Ovary (tissue), 3 donors: ENCODE results near the gene SH3BGRL2.

ENCODE experiments used
- CTCF ChIP-seq, 3 donors: fragments of 450-650 bp in 2 of 3; fragments of 200-600 bp in 1 of 3; IDR thresholded peaks; one replicate each; pipeline versions ENCODE4 v1.5.1 to v1.8.0; 2016 to 2022; ENCODE audit warnings: antibody characterized with exemption in 3 of 3, mild to moderate bottlenecking in 1 of 3
- EP300 ChIP-seq: sonication (generic); formaldehyde crosslinking; IDR thresholded peaks from one replicate; pipeline ENCODE4 v1.6.1; 2017; ENCODE audit warnings: antibody characterized with exemption
- POLR2A ChIP-seq: fragments of 450-650 bp; IDR thresholded peaks from one replicate; pipeline ENCODE4 v1.6.1; 2017; ENCODE audit warnings: antibody characterized with exemption, mild to moderate bottlenecking, moderate library complexity
- donor health status: DM: no; HTN: no; CAD: no.

DNA sequence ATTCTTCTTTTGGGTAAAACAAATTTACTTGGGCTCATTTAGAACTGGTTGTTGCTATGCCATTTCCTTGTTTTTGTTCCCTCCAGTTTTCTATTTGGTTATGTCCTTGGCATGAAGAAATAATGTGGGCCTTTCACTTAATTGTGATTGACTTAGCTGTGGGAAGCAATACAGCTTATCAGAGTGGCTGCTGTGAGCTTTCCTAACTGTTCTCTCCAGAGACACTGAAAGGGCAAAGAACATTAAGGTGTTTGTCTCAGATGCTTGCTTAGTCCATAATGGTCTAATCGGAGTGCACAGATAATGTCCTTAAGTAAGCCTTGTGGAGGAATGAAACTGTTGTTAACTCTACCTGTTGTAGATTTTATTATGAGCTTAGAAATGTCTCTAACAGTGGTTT is 56.6 kb downstream of the SH3BGRL2 start:
- no peak for TF ChIP-seq POLR2A
- no peak for TF ChIP-seq CTCF (IDR thresholded peaks at IDR 0.05)
- no peak for TF ChIP-seq EP300
